ENCODE measurements around the gene PFKFB3.
"Not testable (repeated sequence)": the region's sequence is repeated elsewhere in the genome, so short reads cannot be mapped to it uniquely, and the experiment has no call there.

Gene PFKFB3

DNA sequence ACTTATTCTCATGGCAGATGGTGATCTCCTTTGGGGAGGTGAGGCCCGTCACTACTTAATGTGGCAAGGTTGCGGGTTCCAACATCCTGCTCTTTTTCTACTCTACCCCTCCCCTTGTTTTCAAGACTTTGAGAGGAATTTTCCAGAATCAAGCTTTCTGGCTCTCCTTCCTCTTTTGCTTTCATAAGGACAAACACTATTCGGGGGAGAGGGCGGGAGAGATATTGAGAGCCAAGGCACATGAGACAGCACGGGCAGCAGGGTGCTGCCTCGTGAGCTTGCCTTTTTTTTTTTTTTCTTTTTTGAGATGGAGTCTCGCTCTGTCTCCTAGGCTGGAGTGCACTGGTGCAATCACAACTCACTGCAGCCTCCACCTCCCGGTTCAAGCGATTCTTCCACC, 6.9 kb upstream of the PFKFB3 start:
- Histone ChIP-seq H3K4me1 (ENCODE audit: control insufficient read depth, insufficient read depth, low read length) (peaks cover 3% of the 10 kb centered on the region; the same call in 1 of the 2 replicates), H3K36me3 (ENCODE audit: control insufficient read depth in 2 of 2, insufficient read depth in 1 of 2, low read length in 2 of 2) (no peaks in the 10 kb centered on the region), H3K9me3 (ENCODE audit: control insufficient read depth, insufficient read depth, low read depth, low read length) (no peaks in the 10 kb centered on the region), H3K27ac (ENCODE audit: extremely low read depth, low read depth, low read length) (no peak overlapping the region), H3K4me3 (ENCODE audit: low read depth, low read length) (no peak overlapping the region)
- TF ChIP-seq ZNF266 (tag by site-specific recombination; IDR thresholded peaks at IDR 0.05; ENCODE audit: low read depth) (no peak), ZNF843 (tag by site-specific recombination; IDR thresholded peaks at IDR 0.05) (no peak), ZBTB21 (tag by site-specific recombination; IDR thresholded peaks at IDR 0.05) (no peak), ZNF76 (tag by site-specific recombination; IDR thresholded peaks at IDR 0.05; ENCODE audit: borderline replicate concordance, low read depth) (no peak), ZNF2 (tag by site-specific recombination; IDR thresholded peaks at IDR 0.05) (no peak)
- TF ChIP-seq, protein P1, sequence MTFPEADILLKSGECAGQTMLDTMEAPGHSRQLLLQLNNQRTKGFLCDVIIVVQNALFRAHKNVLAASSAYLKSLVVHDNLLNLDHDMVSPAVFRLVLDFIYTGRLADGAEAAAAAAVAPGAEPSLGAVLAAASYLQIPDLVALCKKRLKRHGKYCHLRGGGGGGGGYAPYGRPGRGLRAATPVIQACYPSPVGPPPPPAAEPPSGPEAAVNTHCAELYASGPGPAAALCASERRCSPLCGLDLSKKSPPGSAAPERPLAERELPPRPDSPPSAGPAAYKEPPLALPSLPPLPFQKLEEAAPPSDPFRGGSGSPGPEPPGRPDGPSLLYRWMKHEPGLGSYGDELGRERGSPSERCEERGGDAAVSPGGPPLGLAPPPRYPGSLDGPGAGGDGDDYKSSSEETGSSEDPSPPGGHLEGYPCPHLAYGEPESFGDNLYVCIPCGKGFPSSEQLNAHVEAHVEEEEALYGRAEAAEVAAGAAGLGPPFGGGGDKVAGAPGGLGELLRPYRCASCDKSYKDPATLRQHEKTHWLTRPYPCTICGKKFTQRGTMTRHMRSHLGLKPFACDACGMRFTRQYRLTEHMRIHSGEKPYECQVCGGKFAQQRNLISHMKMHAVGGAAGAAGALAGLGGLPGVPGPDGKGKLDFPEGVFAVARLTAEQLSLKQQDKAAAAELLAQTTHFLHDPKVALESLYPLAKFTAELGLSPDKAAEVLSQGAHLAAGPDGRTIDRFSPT (tag by site-specific recombination; IDR thresholded peaks at IDR 0.05): no peak
- POLR2A ChIA-PET: no interaction called here
- CTCF ChIA-PET: interaction anchor here (1.2 kb wide), 1 partner anchor 206 kb away, joined by 5 read pairs; no protein-coding TSS in a partner anchor

GRCh38 chr10:6196524-6196923, 6.2 kb upstream of the PFKFB3 start:
- H3K4me3 ChIP-seq (ENCODE audit: low read depth, low read length); H3K4me1 ChIP-seq (ENCODE audit: control insufficient read depth, insufficient read depth, low read length); H3K9me3 ChIP-seq (ENCODE audit: control insufficient read depth, insufficient read depth, low read depth, low read length); CTCF ChIA-PET; POLR2A ChIA-PET; H3K36me3 ChIP-seq (ENCODE audit: control insufficient read depth in 2 of 2, insufficient read depth in 1 of 2, low read length in 2 of 2); H3K27ac ChIP-seq (ENCODE audit: extremely low read depth, low read depth, low read length): not testable (repeated sequence)
- 0 out of 2 replicates have a peak, but pooled peaks have one; percentile 41 for TF ChIP-seq ZNF121 (tag by site-specific recombination; IDR thresholded peaks at IDR 0.05)
- TF ChIP-seq KLF1 (tag by site-specific recombination; IDR thresholded peaks at IDR 0.05): peak; percentile 85

GRCh38 chr10:6197321-6197720, 5.4 kb upstream of the PFKFB3 start:
- ChIA-PET CTCF (no interaction called here), POLR2A (no interaction called here)
- Histone ChIP-seq H3K4me3 (ENCODE audit: low read depth, low read length) (no peak overlapping the region), H3K27ac (ENCODE audit: extremely low read depth, low read depth, low read length) (no peak overlapping the region), H3K36me3 (ENCODE audit: control insufficient read depth in 2 of 2, insufficient read depth in 1 of 2, low read length in 2 of 2) (no peaks in the 10 kb centered on the region), H3K4me1 (ENCODE audit: control insufficient read depth, insufficient read depth, low read length) (peaks cover 10% of the 10 kb centered on the region), H3K9me3 (ENCODE audit: control insufficient read depth, insufficient read depth, low read depth, low read length) (no peaks in the 10 kb centered on the region)
- TF ChIP-seq SCRT2 (tag by site-specific recombination; IDR thresholded peaks at IDR 0.05) (peak; percentile 60; the same call in 1 of the 2 replicates), ZNF510 (tag by site-specific recombination; IDR thresholded peaks at IDR 0.05; ENCODE audit: insufficient replicate concordance) (no peak), ZSCAN23 (tag by site-specific recombination; IDR thresholded peaks at IDR 0.05) (no peak), ZFP41 (tag by site-specific recombination; IDR thresholded peaks at IDR 0.05; ENCODE audit: borderline replicate concordance) (no peak), GLIS1 (tag by site-specific recombination; IDR thresholded peaks at IDR 0.05) (no peak), ZNF843 (tag by site-specific recombination; IDR thresholded peaks at IDR 0.05) (no peak), KLF1 (tag by site-specific recombination; IDR thresholded peaks at IDR 0.05) (no peak)

GRCh38 chr10:6198171-6198570, 4.6 kb upstream of the PFKFB3 start:
- Histone ChIP-seq H3K9me3 (ENCODE audit: control insufficient read depth, insufficient read depth, low read depth, low read length) (no peaks in the 10 kb centered on the region), H3K27ac (ENCODE audit: extremely low read depth, low read depth, low read length) (no peak overlapping the region), H3K36me3 (ENCODE audit: control insufficient read depth in 2 of 2, insufficient read depth in 1 of 2, low read length in 2 of 2) (no peaks in the 10 kb centered on the region), H3K4me3 (ENCODE audit: low read depth, low read length) (no peak overlapping the region), H3K4me1 (ENCODE audit: control insufficient read depth, insufficient read depth, low read length) (peaks cover 11% of the 10 kb centered on the region)
- ChIA-PET POLR2A (no interaction called here), CTCF (interaction anchor here (2.1 kb wide), 1 partner anchor 25 kb away, joined by 7 read pairs; no protein-coding TSS in a partner anchor)
- no peak for TF ChIP-seq SETDB1 (IDR thresholded peaks at IDR 0.05; ENCODE audit: insufficient read length, low read length)
- TF ChIP-seq ZNF169 (tag by site-specific recombination; IDR thresholded peaks at IDR 0.05): no peak
- TF ChIP-seq ZNF184 (tag by site-specific recombination; IDR thresholded peaks at IDR 0.05): no peak
- no peak for TF ChIP-seq ZNF558 (tag by site-specific recombination; IDR thresholded peaks at IDR 0.05)
- TF ChIP-seq ZNF530 (tag by site-specific recombination; IDR thresholded peaks at IDR 0.05; ENCODE audit: low read depth): no peak
- TF ChIP-seq, protein P2, sequence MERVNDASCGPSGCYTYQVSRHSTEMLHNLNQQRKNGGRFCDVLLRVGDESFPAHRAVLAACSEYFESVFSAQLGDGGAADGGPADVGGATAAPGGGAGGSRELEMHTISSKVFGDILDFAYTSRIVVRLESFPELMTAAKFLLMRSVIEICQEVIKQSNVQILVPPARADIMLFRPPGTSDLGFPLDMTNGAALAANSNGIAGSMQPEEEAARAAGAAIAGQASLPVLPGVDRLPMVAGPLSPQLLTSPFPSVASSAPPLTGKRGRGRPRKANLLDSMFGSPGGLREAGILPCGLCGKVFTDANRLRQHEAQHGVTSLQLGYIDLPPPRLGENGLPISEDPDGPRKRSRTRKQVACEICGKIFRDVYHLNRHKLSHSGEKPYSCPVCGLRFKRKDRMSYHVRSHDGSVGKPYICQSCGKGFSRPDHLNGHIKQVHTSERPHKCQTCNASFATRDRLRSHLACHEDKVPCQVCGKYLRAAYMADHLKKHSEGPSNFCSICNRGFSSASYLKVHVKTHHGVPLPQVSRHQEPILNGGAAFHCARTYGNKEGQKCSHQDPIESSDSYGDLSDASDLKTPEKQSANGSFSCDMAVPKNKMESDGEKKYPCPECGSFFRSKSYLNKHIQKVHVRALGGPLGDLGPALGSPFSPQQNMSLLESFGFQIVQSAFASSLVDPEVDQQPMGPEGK (tag by site-specific recombination; IDR thresholded peaks at IDR 0.05): no peak
- no peak for TF ChIP-seq MEIS1 (CRISPR knock-in tag; IDR thresholded peaks at IDR 0.05; ENCODE audit: borderline replicate concordance)
- TF ChIP-seq, protein P3, sequence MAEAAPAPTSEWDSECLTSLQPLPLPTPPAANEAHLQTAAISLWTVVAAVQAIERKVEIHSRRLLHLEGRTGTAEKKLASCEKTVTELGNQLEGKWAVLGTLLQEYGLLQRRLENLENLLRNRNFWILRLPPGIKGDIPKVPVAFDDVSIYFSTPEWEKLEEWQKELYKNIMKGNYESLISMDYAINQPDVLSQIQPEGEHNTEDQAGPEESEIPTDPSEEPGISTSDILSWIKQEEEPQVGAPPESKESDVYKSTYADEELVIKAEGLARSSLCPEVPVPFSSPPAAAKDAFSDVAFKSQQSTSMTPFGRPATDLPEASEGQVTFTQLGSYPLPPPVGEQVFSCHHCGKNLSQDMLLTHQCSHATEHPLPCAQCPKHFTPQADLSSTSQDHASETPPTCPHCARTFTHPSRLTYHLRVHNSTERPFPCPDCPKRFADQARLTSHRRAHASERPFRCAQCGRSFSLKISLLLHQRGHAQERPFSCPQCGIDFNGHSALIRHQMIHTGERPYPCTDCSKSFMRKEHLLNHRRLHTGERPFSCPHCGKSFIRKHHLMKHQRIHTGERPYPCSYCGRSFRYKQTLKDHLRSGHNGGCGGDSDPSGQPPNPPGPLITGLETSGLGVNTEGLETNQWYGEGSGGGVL (tag by site-specific recombination; IDR thresholded peaks at IDR 0.05): no peak
- TF ChIP-seq ZNF324 (tag by site-specific recombination; IDR thresholded peaks at IDR 0.05): no peak
